NB4 (cell line): ENCODE results near the gene SPARC.

Experiments
- DNase-seq: peaks from one replicate; pipeline ENCODE4 v3.0.0; 2010; ENCODE audit warnings: low read depth
- H3K4me3 ChIP-seq: one replicate; pipeline ENCODE4 v1.5.1; 2011; ENCODE audit warnings: mild to moderate bottlenecking, low read depth, low read length, moderate library complexity
- MYC ChIP-seq: IDR thresholded peaks from 2 replicates; pipeline ENCODE4 v1.6.1; 2011; ENCODE audit warnings: low read depth, low read length
- POLR2A ChIP-seq: IDR thresholded peaks from 2 replicates; pipeline ENCODE4 v1.6.1; 2011; ENCODE audit warnings: mild to moderate bottlenecking; ENCODE audit not compliant: insufficient read length; ENCODE audit errors: extremely low read depth
- TF ChIP-seq, protein P1 (sequence below): IDR thresholded peaks from 2 replicates; pipeline ENCODE4 v1.6.1; 2011; ENCODE audit warnings: low read depth, low read length
- TF ChIP-seq, protein P2 (sequence below): IDR thresholded peaks from one replicate; pipeline ENCODE4 v1.5.1; 2012; ENCODE audit warnings: low read depth, low read length

The SPARC gene

GRCh38 chr5:151672516-151672915 lies 14.2 kb downstream of the SPARC start:
- no peak for DNase-seq
- no peak overlapping the region for H3K4me3 ChIP-seq
- TF ChIP-seq MYC, result no peak
- TF ChIP-seq, protein P1, sequence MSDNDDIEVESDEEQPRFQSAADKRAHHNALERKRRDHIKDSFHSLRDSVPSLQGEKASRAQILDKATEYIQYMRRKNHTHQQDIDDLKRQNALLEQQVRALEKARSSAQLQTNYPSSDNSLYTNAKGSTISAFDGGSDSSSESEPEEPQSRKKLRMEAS, result no peak
- TF ChIP-seq, protein P2, sequence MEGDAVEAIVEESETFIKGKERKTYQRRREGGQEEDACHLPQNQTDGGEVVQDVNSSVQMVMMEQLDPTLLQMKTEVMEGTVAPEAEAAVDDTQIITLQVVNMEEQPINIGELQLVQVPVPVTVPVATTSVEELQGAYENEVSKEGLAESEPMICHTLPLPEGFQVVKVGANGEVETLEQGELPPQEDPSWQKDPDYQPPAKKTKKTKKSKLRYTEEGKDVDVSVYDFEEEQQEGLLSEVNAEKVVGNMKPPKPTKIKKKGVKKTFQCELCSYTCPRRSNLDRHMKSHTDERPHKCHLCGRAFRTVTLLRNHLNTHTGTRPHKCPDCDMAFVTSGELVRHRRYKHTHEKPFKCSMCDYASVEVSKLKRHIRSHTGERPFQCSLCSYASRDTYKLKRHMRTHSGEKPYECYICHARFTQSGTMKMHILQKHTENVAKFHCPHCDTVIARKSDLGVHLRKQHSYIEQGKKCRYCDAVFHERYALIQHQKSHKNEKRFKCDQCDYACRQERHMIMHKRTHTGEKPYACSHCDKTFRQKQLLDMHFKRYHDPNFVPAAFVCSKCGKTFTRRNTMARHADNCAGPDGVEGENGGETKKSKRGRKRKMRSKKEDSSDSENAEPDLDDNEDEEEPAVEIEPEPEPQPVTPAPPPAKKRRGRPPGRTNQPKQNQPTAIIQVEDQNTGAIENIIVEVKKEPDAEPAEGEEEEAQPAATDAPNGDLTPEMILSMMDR, result no peak
- no peak for TF ChIP-seq POLR2A

- H3K4me3 ChIP-seq, result no peak overlapping the region
- no peak for DNase-seq
- no peak for TF ChIP-seq POLR2A
- TF ChIP-seq, protein P2, result no peak
- TF ChIP-seq, protein P1, result no peak
- TF ChIP-seq MYC, result no peak
These were observed 14.8 kb downstream of the SPARC start for GRCh38 chr5:151671950-151672349.

DNA sequence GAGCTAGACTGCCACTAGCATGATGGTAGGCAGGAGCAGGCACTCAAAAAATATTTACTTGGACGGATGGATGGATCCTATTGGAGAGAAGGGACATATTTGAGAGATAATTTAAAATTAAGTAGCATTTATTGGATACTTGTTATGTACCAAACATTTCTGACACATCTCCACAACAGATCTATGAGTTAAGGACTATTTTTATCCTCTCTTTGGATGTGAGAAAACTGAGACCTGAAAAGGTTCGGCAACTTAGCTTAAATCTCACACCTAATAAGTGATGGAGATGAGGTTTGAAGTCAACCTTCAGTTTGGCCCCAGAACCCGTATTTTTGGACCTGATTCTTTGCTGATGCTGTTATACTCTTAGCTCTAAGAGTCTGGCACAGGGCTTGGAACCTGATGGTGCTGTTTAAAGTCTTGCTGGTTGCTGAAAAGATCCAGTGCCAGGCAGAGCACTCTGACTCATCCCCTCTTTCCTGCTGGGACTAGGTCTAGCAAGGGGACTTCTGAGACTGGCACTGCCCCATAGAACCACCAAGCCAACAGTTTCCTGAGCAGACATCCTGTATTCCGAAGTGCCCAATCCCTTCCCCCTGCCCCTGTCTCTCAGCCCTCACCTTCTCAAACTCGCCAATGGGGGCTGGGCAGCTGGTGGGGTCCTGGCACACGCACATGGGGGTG lies 15.6 kb downstream of the SPARC start:
- no peak overlapping the region for H3K4me3 ChIP-seq
- TF ChIP-seq, protein P1, result no peak
- no peak for TF ChIP-seq POLR2A
- no peak for TF ChIP-seq MYC
- TF ChIP-seq, protein P2, result no peak
- no peak for DNase-seq

GRCh38 chr5:151670083-151670686 lies 16.5 kb downstream of the SPARC start:
- TF ChIP-seq, protein P2, result no peak
- TF ChIP-seq MYC (no peak), POLR2A (no peak)
- TF ChIP-seq, protein P1, result no peak
- no peak for DNase-seq

DNA sequence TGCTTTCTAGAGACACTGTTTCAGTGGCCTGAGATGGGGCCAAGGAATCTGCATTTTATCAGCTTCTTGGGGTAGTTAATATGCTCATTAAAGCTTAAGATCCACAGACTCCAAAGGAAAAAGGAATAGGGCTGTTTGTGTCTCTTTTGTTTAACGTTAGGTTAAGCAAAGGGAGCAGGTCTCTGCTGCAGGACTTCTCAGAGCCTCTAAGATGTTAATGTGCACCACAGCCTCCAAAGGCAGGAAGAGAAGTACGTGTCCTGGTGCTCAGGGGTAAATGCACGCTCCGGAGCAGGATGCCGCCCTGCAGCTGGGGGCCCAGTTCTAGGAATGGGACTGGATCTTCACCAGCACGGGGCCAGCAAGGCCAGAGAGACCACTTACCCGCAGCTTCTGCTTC lies 19.6 kb downstream of the SPARC start:
- no peak for TF ChIP-seq POLR2A
- no peak for TF ChIP-seq MYC
- TF ChIP-seq, protein P2, result no peak
- TF ChIP-seq, protein P1, result no peak
- DNase-seq, result no peak
- no peak overlapping the region for H3K4me3 ChIP-seq

More at GRCh38 chr5:151670083-151670686, 16.5 kb downstream of the SPARC start:
- no peak overlapping the region for H3K4me3 ChIP-seq
